ENCODE results near the gene AKT2.

DNA sequence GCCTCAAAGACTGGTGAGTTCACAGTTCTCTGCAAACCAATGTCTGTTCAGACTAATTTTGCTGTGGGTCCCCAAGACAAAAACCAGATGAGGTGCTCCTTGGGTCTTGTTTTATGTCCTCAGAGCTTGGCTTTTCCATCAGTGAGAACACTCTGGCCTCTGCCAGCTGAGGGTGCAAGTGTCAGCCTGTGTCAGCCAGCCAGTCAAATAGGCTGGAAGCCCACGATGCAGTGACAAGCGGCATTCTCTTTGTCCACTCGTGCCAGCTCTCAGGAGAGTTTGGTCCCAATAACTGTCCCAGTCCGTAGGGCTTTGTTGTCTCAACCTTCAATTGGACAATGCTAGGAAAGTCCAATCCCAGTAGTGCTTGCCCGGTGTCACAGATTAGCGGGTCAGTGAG lies 9.4 kb upstream of the AKT2 start:
- TF ChIP-seq, protein P1, sequence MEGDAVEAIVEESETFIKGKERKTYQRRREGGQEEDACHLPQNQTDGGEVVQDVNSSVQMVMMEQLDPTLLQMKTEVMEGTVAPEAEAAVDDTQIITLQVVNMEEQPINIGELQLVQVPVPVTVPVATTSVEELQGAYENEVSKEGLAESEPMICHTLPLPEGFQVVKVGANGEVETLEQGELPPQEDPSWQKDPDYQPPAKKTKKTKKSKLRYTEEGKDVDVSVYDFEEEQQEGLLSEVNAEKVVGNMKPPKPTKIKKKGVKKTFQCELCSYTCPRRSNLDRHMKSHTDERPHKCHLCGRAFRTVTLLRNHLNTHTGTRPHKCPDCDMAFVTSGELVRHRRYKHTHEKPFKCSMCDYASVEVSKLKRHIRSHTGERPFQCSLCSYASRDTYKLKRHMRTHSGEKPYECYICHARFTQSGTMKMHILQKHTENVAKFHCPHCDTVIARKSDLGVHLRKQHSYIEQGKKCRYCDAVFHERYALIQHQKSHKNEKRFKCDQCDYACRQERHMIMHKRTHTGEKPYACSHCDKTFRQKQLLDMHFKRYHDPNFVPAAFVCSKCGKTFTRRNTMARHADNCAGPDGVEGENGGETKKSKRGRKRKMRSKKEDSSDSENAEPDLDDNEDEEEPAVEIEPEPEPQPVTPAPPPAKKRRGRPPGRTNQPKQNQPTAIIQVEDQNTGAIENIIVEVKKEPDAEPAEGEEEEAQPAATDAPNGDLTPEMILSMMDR (conservative IDR thresholded peaks at IDR 0.05; ENCODE audit: low read length): no peak
- TF ChIP-seq EZH2phosphoT487 (IDR thresholded peaks at IDR 0.05; ENCODE audit: borderline replicate concordance): no peak

Measured in Loucy (cell line).